ENCODE results near the gene MPPE1.

DNA sequence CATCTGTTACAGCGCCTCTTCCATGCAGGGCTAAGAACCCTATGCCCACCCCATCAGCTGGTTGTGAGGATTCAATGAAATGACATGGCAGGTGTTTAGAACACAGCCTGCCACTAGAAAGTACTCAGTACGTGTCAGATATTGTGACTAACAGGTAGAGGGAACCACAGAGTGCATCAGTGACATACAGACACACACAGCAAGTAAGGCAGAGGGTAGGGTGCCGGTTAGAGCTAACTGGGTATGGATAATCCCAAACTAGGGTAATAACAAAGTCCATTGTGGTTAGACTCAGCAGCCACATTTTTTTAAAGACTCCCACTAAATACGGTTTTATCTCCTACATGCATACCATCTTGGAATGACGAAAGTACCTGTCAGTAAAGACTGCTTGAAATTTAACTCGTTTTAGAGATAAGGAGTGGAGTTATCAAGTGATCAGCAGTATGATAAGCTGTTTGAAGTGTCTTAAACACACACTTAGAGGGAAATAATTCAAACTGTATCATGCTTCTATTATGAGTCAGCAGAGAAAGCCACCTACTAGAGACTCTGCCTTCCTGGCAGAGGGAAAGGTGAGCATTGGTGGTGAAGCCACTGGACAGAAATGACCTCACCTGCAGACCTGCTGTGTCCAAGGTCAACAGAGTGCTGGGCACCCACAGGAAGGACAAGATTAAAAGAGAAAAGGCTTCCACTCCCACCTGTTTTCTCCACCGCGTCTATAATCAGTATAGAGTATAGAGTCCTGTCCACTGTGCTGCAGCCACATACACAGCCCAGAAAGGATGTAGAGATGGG is 20.6 kb downstream of the MPPE1 start:
- TF ChIP-seq POLR2A (IDR thresholded peaks at IDR 0.05; ENCODE audit: low read depth, low read length) (no peak), SMC3 (IDR thresholded peaks at IDR 0.05; ENCODE audit: low read depth, low read length) (no peak), RFX5 (IDR thresholded peaks at IDR 0.05; ENCODE audit: low read depth, low read length) (no peak), NFE2L2 (IDR thresholded peaks at IDR 0.05; ENCODE audit: low read depth, low read length) (no peak), CHD1 (IDR thresholded peaks at IDR 0.05; ENCODE audit: low read depth, low read length) (no peak), BHLHE40 (IDR thresholded peaks at IDR 0.05; ENCODE audit: low read depth, low read length) (no peak), RAD21 (IDR thresholded peaks at IDR 0.05; ENCODE audit: low read length) (no peak), CEBPB (IDR thresholded peaks at IDR 0.05; ENCODE audit: low read depth, low read length) (no peak), FOS (IDR thresholded peaks at IDR 0.05; ENCODE audit: low read depth, low read length) (no peak)
- TF ChIP-seq, protein P1, sequence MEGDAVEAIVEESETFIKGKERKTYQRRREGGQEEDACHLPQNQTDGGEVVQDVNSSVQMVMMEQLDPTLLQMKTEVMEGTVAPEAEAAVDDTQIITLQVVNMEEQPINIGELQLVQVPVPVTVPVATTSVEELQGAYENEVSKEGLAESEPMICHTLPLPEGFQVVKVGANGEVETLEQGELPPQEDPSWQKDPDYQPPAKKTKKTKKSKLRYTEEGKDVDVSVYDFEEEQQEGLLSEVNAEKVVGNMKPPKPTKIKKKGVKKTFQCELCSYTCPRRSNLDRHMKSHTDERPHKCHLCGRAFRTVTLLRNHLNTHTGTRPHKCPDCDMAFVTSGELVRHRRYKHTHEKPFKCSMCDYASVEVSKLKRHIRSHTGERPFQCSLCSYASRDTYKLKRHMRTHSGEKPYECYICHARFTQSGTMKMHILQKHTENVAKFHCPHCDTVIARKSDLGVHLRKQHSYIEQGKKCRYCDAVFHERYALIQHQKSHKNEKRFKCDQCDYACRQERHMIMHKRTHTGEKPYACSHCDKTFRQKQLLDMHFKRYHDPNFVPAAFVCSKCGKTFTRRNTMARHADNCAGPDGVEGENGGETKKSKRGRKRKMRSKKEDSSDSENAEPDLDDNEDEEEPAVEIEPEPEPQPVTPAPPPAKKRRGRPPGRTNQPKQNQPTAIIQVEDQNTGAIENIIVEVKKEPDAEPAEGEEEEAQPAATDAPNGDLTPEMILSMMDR (conservative IDR thresholded peaks at IDR 0.05; ENCODE audit: low read depth, low read length): no peak
- TF ChIP-seq, protein P2, sequence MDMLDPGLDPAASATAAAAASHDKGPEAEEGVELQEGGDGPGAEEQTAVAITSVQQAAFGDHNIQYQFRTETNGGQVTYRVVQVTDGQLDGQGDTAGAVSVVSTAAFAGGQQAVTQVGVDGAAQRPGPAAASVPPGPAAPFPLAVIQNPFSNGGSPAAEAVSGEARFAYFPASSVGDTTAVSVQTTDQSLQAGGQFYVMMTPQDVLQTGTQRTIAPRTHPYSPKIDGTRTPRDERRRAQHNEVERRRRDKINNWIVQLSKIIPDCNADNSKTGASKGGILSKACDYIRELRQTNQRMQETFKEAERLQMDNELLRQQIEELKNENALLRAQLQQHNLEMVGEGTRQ (IDR thresholded peaks at IDR 0.05; ENCODE audit: low read depth, low read length): no peak

Measured in IMR-90 (cell line).